DMS53 (cell line): ENCODE data around the gene ZNF284.
"Not testable (repeated sequence)": the region's sequence is repeated elsewhere in the genome, so short reads cannot be mapped to it uniquely, and the experiment has no call there.

Experiments used
- DNase-seq: peaks from one replicate; lab custom pipeline; 2025; lab: John Stamatoyannopoulos, UW

Gene ZNF284

GRCh38 chr19:44111910-44112463 is 40.0 kb downstream of the ZNF284 start:
- DNase-seq: peak; percentile 99

- DNase-seq: no peak
Measured at GRCh38 chr19:44112802-44113137, 40.8 kb downstream of the ZNF284 start.

GRCh38 chr19:44113138-44113783 is 41.3 kb downstream of the ZNF284 start, which contains the start of gene ZNF225:
Gene ZNF225, plus strand, starts transcription at chr19:44113399. Its CDS starts 2,429 bp downstream, at chr19:44115828.
- DNase-seq: peak; percentile 99

- DNase-seq: peak; percentile 24
Measured at GRCh38 chr19:44113784-44114390, 41.9 kb downstream of the ZNF284 start.

GRCh38 chr19:44121162-44121561 is 49.2 kb downstream of the ZNF284 start:
- not testable (repeated sequence) for DNase-seq

- no peak for DNase-seq
Measured at GRCh38 chr19:44131955-44132354, 60.0 kb downstream of the ZNF284 start.
